GM21576 (cell line): Measurements from ENCODE around the gene F8A3.
"Not testable (repeated sequence)": the region's sequence is repeated elsewhere in the genome, so short reads cannot be mapped to it uniquely, and the experiment has no call there.

Experiments
- ATAC-seq: cut with Tn5 transposase; IDR thresholded peaks from one replicate; pipeline ENCODE4 v1.9.1; 2021; ENCODE audit warnings: mild to moderate bottlenecking, moderate library complexity; ENCODE audit not compliant: unreplicated experiment

Gene F8A3

GRCh38 chrX:155458471-155458870 is at the start of gene F8A3:
TSS of gene F8A3 (minus strand) at chrX:155458620. CDS start at chrX:155458600, 20 bp downstream.
- peak; percentile 71 for ATAC-seq

- ATAC-seq, result no peak
Measured at GRCh38 chrX:155505296-155505695, 46.9 kb upstream of the F8A3 start.

GRCh38 chrX:155495134-155495533 is 36.7 kb upstream of the F8A3 start:
- ATAC-seq, result not testable (repeated sequence)

- ATAC-seq, result not testable (repeated sequence)
Measured at GRCh38 chrX:155491421-155491820, 33.0 kb upstream of the F8A3 start.

- ATAC-seq, result not testable (repeated sequence)
Measured at GRCh38 chrX:155477136-155477535, 18.7 kb upstream of the F8A3 start.

- peak; percentile 76 for ATAC-seq
Measured at GRCh38 chrX:155466269-155466938, 8.0 kb upstream of the F8A3 start.

- ATAC-seq, result not testable (repeated sequence)
Measured at GRCh38 chrX:155460501-155460900, 2.1 kb upstream of the F8A3 start.

GRCh38 chrX:155457761-155458447 is 516 bp downstream of the F8A3 start:
- peak; percentile 51 for ATAC-seq

- ATAC-seq, result no peak
Measured at GRCh38 chrX:155441097-155441496, 17.3 kb downstream of the F8A3 start.

GRCh38 chrX:155435744-155436112 is 22.7 kb downstream of the F8A3 start:
- no peak for ATAC-seq

- no peak for ATAC-seq
Measured at GRCh38 chrX:155434906-155435743, 23.3 kb downstream of the F8A3 start.

- no peak for ATAC-seq
Measured at GRCh38 chrX:155417769-155418168, 40.7 kb downstream of the F8A3 start.
